Activated CD4-positive, alpha-beta T cell treated with anti-CD3 and anti-CD28 coated beads, Interleukin-2, Interleukin-4, amounts not matched to agents 100 ng/mL and 50 ng/mL, durations not matched to agents 16 hours and 8 hours (primary cell): ENCODE results near the gene PARD3.

Source experiments
- DNase-seq: peaks from one replicate; pipeline ENCODE4 v3.0.0-alpha.2; 2020; ENCODE audit warnings: low spot score

The PARD3 gene

DNA sequence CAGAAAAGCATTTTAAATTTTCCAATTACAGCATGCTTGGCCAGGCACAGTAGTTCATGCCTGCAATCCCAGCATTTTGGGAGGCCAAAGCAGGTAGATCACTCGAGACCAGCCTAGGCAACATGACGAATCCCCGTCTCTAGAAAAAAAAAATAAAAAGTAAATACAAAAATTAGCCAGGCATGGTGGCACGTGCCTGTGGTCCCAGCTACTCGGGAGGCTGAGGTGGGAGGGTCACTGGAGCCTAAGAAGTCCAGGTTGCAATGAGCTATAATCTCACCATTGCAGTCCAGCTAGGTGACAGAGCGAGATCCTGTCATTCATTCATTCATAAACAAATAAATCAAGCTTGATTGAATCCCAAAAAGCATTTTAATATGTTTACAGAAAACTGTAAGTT lies 234.9 kb downstream of the PARD3 start:
- no peak for DNase-seq

DNA sequence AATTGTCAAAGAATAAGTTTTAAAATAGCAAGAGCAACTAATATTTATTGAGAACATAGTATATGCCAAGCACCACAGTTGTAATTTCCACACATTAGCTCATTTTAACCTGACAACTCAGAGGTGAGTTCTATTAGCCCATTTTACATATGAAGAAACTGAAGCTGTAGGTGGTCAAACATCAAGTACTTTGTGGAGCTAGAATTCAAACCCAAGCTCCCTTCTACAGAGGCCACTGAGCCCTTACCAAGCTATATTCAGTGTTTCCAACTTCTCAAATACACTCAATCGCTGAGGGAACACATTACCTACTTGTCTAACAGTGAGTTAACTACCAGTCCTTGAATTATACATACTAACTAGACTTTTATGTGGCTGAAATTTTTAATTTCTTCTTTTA lies 236.6 kb downstream of the PARD3 start:
- DNase-seq: no peak

DNA sequence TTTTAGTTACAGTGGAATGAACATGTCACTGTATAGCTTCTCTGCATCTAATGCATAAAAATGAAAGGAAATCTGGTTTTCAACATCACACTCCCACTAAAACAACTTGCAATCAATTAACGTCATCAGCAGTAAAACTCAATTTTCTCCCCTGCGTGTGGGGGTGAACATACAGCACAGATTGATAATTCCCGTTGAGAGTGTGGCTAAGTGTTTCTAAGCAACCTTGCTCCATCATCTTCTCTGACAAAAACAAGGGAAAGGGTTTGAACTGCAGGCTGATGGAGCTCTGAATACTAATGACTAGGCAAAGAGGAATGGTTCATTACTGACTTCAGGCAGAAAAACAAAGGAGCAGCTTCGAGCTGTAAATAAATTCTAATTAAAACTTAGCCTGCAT lies 238.3 kb downstream of the PARD3 start:
- DNase-seq: no peak

DNA sequence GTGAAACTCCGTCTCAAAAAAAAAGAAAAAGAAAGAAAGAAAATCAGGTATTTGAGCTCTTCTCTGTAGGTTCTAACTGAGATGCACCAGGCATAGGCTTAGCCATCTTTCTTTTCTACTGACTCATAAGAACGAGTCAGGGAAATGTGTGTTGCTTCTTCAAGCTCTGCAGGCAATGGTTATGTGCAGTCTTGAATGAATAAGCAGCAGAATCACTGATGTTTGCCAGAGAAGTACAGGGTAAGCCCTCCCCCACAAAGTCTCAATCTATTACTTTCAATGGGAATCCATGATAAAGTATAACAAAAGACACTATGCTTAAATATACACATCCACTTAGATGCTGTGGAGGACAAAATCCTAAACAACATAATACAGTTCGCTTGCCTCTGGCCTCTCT lies 239.2 kb downstream of the PARD3 start:
- DNase-seq: no peak

DNA sequence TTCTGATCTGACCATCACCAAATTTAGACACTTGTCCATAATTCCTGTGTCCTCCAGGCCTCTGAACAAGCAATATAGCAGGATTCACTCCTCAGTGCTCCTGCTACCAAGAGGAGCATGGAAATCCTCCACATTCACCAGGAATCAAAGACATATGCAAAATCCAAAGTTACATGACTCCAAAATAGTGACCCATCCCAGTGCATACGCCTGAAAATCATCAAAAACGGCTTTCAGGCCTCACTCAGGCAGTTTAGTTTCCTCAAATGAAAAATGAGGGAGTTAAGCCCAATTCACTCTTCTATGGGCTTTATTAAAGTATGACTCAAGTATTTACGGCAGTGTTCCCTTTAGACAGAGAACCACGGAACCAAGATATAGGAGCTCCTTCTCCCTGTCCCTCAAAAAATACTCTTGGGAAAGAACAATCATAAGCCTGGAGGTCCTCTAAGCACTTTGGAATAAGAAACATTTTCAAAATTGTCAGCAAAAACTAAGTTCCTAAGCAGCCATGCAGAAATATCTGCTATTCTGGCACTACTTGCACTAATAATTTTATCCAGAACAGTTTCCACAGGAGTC lies 240.7 kb downstream of the PARD3 start:
- no peak for DNase-seq

DNA sequence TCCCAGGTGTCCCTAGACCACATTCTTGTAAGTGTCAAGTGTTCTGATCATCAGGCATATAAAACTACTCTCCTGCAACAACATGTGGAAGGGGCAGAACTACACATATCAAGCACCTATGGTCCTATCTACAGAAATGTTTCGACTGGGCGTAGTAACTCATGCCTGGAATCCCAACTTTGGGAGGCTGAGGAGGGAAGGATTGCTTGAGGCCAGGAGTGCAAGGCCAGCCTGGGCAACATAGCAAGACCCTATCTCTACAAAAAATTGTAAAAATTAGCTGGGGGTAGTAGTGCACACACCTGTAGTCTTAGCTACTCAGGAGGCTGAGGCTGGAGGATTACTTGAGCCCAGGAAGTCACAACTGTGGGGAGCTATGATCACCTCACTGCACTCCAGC lies 244.2 kb downstream of the PARD3 start:
- no peak for DNase-seq

DNA sequence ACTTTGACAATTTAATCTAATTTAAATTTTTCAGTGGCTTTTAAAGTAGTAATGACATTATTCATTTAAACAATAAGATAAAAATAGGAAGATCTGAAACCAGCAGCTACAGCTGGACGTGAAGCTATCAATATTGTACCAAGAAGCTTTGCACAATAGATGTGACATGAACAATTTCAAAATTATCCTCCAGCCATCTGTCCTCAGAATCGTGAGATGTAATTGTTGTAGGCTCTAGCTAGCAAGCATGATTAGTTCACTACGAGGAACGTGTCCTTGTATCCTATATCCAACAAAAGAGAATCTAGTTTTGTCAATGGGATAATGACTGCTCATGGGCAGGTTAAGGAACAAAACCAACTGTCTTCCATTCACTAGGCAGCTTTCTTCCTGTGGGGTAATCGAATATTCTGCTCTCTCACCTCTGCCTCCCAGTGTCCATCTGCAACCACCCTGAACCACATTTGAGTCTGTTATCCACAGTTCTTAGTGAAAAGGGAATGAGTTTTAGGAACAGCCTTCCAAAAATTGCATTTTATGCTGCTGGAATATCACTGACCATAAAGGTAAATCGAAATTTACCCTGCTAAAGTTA lies 247.3 kb downstream of the PARD3 start:
- no peak for DNase-seq

DNA sequence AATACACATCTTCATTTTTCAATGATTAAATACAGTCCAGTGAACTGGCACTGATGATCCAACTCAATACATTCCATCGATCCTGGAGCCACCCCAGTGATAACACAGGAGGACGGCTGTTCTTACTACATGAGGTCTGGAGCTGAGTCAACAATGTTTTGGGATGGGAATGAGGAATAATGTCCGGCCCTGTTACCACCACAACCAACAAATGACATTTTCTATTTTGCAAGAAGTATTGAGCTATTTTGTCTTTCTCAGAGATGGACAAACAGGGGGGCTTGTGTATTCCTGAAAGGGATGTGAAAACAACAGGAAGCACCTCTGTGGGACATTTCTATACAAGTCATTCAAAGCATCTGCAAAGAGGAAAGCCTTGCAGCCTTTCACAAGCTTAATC lies 249.2 kb downstream of the PARD3 start:
- DNase-seq: no peak

DNA sequence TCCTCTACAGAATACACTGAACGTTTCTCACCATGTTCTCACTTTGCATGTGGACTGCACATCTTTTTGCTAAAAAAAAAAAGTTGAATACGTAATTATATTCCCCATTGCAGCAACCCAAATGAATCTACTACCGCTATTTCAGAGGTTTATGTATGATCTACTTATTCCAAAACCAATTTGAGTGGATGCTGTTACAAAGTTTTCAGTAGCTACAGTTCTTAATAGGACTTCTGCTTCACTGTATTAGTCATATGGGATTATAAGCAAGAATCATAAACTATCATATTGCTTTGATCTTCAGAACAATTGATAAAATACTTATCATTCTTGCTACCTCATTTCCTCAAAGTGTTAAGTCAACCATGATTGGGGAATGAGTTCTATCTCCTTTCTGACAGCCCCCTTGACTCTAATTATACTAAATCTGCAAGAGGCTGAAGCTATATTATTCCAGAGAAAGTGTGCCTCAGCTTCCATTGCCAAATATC lies 257.0 kb downstream of the PARD3 start:
- no peak for DNase-seq

DNA sequence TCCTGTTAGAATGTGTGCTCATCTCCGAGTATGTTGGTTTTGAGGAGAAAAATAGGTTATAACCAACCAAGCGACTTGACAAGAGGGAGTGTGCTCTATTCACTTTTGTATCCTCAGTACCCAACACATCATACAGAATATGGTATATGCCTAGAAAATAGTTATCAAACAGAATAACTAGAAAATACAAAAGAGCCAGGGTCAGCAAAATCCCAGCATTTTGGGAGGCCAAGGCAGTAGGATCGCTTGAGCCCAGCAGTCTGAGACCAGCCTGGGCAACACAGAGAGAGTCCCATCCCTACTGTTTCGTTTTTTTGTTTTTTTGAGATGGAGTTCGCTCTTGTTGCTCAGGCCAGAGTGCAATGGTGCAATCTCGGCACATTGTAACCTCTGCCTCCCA lies 257.9 kb downstream of the PARD3 start:
- DNase-seq: no peak

DNA sequence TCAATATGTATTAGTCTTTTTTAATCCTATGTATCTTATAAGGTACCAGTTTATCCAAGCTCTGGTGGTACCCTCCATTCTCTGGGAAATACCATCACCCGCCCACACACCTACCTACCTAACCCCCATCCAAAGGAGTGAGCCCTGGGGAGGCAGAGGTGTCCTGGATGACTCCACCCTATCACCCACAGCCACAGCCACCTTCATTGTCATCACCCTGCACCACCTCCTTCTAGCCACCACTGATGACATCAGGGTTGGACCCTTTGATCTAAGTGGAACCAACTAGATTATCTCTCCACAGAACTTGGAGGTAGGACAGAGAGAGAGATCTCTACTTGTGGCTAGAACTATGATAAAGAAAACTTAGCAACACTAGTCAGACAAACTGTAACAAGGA lies 259.4 kb downstream of the PARD3 start:
- no peak for DNase-seq

DNA sequence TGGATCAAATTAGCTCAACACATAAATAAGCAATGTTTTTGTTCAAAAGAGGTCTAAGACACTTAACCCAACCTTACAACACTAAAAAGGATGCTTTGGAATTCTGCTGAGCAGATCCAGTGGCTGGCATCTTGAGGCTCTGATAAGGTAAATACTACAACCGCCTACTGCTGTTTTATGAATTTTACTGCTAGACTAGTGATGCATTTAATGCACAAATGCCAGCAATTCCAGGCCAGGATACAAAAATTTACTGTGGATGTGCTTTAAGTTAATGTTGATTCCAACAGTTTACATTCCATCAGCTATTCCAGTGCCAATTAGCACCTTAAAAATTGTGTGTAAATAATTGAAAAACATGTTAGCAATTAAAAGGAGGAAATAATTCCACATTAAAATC lies 261.3 kb downstream of the PARD3 start:
- no peak for DNase-seq

DNA sequence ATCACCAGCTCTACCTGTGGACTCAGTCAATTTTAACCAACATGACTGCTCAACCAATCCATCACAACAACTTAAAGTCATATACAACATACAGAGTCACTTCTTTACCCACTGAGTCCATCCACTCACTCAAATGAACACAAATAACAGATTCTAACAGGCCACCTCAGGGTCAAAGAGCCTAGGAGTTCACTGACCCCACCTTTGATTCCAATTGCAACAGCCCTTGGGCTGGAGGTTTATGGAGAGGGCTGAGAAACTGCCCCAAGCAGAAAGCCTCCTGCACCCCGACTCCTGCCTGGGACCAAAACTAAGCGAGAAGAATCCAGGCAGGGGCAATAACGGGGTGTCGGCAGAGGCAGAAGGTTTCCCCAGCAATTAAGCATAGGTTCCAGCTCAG lies 263.8 kb downstream of the PARD3 start:
- DNase-seq: no peak

DNA sequence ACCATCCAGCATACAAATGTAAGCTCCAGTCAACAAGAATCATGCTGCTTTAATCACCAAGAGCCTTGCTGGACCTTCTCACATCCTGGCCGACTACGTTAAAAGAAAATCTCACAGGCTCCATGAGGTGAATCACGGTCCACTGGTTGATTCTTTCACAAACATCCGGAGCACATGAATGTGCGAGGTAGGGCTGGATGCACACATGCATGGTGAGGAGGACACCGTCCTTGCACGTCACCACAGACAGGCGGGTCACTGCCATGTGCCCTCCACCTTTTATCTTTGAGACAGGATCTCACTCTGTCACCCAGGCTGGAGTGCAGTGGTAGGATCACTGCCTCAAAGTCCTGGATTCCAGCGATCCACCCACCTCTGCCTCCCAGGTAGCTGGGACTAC lies 265.1 kb downstream of the PARD3 start:
- no peak for DNase-seq

DNA sequence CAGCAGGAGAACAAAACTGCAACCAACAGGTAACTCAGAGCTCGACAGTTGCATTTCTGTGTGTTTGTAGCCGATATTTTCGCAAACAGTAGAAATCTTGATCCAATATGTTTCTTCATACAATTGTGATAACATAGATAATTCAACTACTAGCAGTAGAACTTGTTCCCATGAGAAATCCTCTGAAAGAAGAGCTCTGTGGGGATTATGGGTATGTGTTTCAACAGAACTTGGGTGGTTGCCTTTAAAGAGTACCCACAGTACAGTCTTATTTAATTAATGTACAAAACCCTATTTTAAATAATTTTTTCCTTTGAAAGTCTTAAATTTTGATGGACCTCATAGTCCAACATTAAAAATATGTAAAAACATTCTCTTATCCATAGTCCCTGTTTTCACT lies 266.1 kb downstream of the PARD3 start:
- DNase-seq: no peak

DNA sequence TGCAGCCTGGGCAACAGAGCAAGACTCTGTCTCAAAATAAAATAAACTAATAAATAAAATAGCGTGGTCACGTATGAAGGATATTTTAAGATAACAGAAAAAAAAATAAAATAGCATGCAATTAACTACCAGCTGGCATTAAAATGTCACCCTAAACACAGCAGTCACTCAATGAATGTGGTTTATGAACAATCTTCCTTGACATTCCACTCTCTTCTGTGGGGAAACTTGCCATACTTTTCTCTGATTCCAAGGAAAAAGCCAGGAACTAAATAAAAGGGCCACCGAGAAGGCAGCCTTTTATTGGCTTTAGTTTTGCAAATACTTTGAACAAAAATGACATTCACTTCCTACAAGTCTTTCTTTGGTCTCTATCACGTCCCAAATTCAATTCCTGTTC lies 266.6 kb downstream of the PARD3 start:
- DNase-seq: no peak

DNA sequence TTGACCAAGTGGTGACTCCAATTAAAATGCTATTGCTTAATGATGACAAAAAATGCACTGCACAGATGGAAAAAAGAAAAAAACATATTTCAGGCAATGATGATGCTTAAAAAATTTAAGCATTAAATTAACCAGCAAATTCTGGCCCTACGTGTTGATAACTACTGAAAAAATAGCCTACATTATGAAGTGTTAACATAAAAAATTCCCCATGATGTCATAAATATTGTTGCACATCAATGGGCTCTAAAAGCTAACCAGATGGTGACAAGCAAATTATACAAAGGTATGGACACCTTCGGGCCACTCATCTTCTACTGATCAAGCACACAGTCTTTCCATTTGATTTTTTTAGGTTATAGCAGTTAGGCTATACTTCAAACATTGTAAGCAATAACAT lies 267.4 kb downstream of the PARD3 start:
- no peak for DNase-seq

DNA sequence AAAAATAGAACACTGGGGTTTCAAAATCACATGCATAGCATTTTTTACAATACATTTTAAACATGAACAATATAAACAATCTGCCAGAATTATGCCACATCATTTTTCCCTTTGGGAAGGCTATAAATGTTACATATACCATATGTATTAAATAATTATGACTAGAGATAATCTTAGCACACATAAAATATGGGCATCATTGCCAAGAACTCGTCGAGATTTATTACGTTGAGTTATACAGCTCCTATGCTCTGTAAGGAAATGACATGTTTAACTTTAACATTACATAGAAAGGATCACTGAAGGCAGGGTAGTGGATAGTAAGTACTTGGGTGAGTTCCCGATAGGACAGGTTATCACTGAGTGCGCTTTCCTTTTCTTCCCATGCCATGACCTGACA lies 267.8 kb downstream of the PARD3 start:
- no peak for DNase-seq

DNA sequence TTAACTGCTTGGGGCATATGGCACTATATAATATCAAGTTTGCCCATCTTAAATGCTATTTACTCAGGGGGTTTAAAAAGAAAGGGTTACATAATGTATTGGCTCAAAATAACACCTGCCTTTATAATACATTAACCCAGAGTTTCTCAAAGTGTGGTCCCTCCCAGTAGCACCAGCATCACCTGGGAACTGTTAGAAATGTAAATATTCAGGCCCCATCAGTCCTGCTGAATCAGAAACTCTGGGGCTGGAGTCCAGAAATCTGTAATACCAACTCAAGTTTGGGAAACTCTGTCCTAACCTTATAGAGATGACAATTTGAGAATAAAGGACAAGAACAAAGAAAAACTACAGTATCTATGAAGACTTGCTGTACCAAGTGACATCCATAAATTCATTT lies 270.7 kb downstream of the PARD3 start:
- DNase-seq: no peak

DNA sequence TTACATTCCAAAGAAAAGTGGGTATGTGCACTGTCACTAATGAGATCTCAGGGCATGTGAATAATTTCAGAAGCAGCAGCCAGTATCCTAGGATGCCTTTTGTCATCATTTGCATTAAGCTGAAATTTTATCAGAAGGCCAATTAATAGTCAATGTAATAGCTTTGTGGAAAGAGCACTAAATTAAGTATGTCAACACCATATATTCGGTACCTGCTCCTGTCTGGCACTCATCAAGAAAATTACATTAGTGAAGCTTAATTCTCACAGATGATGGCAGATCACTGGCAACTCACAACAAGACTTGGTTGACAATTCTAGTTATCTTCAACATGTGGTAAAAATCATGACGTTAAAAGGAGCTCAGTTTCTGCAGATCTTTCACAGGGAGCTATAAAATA lies 271.4 kb downstream of the PARD3 start:
- DNase-seq: no peak

DNA sequence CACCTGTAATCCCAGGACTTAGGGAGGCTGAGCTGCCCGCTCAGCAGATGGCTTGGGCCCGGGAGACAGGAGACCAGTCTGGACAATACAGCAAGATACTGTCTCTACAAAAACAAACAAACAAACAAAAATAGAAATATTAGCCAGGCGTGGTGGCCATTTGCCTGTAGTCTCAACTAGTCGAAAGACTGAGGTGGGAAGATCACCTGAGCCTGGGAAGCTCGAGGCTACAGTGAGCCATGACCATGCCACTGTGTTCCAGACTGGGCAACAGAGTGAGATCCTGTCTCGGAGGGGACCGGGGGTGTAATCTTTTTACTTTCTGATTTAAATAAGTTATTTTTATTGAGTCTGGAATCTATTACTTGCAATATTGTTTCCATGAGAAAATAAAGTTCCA lies 274.6 kb downstream of the PARD3 start:
- DNase-seq: no peak

DNA sequence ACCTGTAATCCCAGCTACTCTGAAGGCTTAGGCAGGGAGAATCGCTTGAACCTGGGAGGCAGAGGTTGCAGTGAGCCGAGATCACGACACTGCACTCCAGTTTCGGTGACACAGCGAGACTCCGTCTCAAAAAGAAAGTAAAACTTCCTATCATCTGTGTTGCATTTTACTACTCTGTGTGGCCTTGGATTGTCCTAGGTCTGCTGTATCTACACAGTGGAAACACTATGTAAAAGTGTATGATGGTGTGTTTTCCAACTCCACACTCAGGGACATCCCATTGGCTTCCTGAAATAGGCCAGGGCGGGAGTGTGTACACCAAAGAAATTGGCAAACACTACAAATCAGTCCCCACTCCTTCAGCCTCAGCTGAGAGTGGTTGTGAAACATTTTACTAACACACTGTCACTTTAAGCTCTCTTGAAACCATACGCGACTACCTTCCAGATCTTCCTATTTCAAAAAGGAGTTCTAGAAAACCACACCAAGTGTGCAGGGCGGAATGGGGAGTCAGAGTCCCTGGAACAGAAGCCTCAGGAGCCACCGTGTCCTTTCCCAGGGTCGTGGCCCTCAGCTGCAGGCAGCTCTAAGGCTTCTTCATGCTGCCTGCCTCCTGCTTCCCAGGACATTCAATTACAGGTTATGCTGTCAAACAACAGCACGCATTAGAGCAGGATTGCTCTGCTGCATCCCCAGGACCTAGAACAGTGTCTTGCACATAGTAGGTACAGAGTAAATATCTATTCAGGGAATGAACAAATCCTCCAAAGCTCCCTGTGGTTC lies 275.4 kb downstream of the PARD3 start:
- peak; percentile 2 for DNase-seq

DNA sequence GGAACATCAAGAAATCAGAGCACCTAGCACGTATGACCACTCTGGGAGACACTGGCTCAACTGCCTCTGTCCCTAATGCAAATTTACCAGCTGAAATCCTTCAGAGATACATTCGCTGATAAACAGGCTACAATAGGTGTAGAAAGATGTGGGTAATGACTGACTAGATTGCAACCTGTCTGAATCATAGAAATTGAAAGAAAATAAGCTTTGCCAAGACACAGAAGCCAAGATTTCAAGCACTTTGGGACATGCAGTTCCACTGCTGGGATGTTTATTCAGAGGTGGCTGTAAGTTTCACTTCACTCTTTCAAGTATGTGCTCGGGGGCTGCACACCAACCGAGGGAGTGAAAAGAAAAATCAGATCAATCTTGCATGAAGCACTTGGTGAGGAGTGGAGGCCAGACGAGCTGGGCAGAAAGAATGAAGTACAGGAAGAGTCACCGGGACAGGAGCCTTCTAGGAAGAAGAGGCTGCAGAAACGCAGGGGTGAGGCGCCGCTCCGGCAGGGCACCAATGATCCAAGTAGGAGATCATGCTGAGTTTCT lies 276.7 kb downstream of the PARD3 start:
- DNase-seq: no peak
